Thyroid gland (tissue), 4 donors: Measurements from ENCODE around the gene TBC1D1. TPM values are rescaled to one million over a fixed set of nuclear protein-coding genes. Genes with fewer than 3 reads are reported as not detected.

Experiments used
- DNase-seq, 2 donors: peaks; one replicate each; pipeline ENCODE4 v3.0.0-alpha.2; 2019
- H3K27ac ChIP-seq, 3 donors: fragments of 200-600 bp; sonication (generic); 1 replicate in 2 of 3; 2 replicates in 1 of 3; pipeline ENCODE4 v1.5.1; 2016 to 2019; ENCODE audit warnings: mild to moderate bottlenecking in 1 of 3, moderate library complexity in 1 of 3
- H3K27me3 ChIP-seq: fragments of 200-600 bp; sonication (generic); one replicate; pipeline ENCODE4 v1.5.1; 2019
- H3K36me3 ChIP-seq, 2 donors: fragments of 200-600 bp; sonication (generic); one replicate each; pipeline ENCODE4 v1.5.1; 2016 to 2019
- H3K4me1 ChIP-seq, 2 donors: fragments of 200-600 bp; sonication (generic); one replicate each; pipeline ENCODE4 v1.5.1; 2017 to 2019
- H3K4me3 ChIP-seq, 3 donors: fragments of 200-600 bp; sonication (generic); replicated peaks in 1 of 3; 1 replicate in 2 of 3; 2 replicates in 1 of 3; pipeline ENCODE4 v1.5.1; 2016; ENCODE audit warnings: mild to moderate bottlenecking in 1 of 3
- H3K9me3 ChIP-seq: fragments of 200-600 bp; sonication (generic); one replicate; pipeline ENCODE4 v1.5.1; 2017
- POLR2A ChIP-seq, 2 donors: fragments of 450-650 bp; IDR thresholded peaks; one replicate each; pipeline ENCODE4 v1.6.1; 2017; ENCODE audit warnings: antibody characterized with exemption in 2 of 2, mild to moderate bottlenecking in 2 of 2, moderate library complexity in 1 of 2
- WGBS, 2 donors: methylation state at CpG; one replicate each; pipeline ENCODE4 v1.1.5; 2017; 5-methylcytosine and 5-hydroxymethylcytosine counted together
- intact Hi-C: fragments of 100-400 bp; cut with DNase I; formaldehyde crosslinking; loops from one replicate; pipeline ENCODE4 v1.15.1; 2023
- total RNA-seq, 4 donors: library from RNA; depleted of rRNA; stranded (reverse); fragments of >200 nt; gene quantifications; one replicate each; pipeline ENCODE4 v1.2.3, GENCODE V29; 2016
- TF ChIP-seq, protein P1 (sequence below), 6 experiments: fragments of 200-600 bp in 3 of 6; fragments of 450-650 bp in 3 of 6; sonication (generic) in 3 of 6; IDR thresholded peaks; one replicate each; pipeline ENCODE4 v1.5.1; 2016 to 2019; ENCODE audit warnings: antibody characterized with exemption in 6 of 6, mild to moderate bottlenecking in 2 of 6, inconsistent platforms in 1 of 6, moderate library complexity in 1 of 6

Gene TBC1D1
- total RNA-seq, 4 donors from 2014 or later, result 192 to 284 (median 230) TPM

DNA sequence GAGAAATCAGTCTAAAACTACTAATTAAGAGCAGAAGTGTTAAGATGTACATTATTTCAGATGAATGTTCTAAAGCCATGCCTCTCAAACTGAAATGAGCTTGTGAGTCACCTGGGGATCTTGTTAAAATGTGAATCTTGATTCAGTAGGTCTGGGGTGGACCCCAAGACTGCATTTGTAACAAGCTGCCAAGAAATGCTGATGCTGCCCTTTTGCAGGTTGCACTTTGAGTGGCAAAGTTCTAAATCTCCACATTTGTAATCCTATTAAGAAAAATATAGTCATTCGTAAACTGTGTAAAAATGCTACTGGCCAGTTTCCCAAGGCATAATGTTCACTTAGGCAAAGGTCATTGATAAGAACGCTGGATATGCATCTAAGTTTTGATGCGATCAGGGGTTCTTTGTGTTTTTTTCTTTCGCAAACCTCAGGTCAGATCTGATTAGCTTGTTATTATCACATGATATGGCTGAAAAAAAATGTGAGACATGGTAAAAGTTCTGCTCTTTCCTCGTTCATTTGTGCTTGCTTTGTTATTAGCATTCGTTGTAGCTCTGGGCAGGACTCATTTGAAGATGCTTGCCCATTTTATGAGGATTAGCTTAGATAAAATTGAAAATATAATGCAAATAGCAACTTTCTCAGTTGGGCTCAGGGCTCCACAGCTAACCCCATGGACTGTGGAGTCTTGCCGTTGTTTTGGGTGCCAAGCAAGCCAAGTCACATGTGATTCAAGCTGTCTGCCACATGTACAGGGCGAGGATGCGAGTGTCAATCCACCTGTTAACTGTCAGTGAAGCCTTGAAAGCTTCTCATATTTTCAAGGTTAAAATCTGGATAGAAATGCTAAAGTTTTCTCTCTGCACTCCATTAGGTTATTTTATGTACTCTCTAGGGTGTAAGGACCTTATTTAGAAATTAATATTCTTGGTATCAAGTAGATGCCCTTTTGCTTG is 12.1 kb downstream of the TBC1D1 start:
- Histone ChIP-seq H3K27me3 (no peaks in the 10 kb centered on the region), H3K36me3 (no peaks in the 10 kb centered on the region), H3K4me1 (no peaks in the 10 kb centered on the region), H3K9me3 (no peaks in the 10 kb centered on the region), H3K4me3 (no peak overlapping the region), H3K27ac (no peak overlapping the region)
- intact Hi-C loops, result no loop called here
- TF ChIP-seq, protein P1, sequence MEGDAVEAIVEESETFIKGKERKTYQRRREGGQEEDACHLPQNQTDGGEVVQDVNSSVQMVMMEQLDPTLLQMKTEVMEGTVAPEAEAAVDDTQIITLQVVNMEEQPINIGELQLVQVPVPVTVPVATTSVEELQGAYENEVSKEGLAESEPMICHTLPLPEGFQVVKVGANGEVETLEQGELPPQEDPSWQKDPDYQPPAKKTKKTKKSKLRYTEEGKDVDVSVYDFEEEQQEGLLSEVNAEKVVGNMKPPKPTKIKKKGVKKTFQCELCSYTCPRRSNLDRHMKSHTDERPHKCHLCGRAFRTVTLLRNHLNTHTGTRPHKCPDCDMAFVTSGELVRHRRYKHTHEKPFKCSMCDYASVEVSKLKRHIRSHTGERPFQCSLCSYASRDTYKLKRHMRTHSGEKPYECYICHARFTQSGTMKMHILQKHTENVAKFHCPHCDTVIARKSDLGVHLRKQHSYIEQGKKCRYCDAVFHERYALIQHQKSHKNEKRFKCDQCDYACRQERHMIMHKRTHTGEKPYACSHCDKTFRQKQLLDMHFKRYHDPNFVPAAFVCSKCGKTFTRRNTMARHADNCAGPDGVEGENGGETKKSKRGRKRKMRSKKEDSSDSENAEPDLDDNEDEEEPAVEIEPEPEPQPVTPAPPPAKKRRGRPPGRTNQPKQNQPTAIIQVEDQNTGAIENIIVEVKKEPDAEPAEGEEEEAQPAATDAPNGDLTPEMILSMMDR (IDR thresholded peaks at IDR 0.05), result no peak
- TF ChIP-seq POLR2A (IDR thresholded peaks at IDR 0.05), result no peak
- DNase-seq, result no peak
- 87 to 89% methylated on average over 9 of the region's 9 CpGs for WGBS, 2 donors

DNA sequence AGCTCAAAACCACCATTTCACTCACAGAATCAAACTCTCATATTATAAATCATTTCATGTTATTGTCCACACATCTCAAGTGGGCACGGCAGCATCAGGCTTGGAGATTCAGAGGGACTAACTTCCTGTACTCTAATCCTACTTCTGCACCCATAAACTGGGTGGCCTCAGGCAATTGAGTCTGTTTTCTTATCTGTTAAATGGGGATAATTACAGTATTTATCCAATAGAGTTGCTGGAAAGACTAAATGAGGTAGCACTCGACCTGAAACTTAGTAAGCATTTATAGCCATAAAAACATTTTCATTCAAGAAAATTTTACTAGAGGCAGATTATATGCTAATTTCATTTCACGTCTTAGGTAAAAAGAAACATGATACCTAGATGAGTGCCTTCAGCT is 13.0 kb downstream of the TBC1D1 start:
- no peak overlapping the region for H3K27ac ChIP-seq
- WGBS, 2 donors, result 91 to 93% methylated on average over 3 of the region's 3 CpGs

DNA sequence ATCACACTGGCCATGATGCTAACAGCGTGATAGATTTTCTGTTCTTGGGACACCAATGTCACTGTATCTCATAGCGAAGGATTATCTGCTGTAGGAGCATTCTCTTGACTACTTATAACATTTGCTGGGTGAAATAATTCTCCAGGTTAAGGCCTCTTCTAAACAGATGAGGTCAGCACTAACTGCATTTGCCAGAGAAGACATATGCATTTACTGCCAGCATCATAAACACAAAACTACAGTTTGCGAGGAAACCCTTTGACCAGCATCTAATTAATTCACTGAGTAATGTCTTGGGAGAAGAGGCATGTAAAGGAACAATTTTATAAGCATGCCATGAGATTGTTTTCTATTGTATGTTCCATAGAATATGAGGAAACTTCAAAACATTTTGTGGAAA is 13.9 kb downstream of the TBC1D1 start:
- no peak for DNase-seq
- intact Hi-C loops, result no loop called here
- H3K36me3 ChIP-seq, result no peaks in the 10 kb centered on the region
- no peak overlapping the region for H3K4me3 ChIP-seq
- H3K4me1 ChIP-seq, result peaks cover 0 to 11% of the 10 kb centered on the region in 2 donors
- no peak overlapping the region for H3K27ac ChIP-seq
- no peaks in the 10 kb centered on the region for H3K27me3 ChIP-seq
- WGBS, 2 donors, result 95 to 99% methylated on average over 3 of the region's 3 CpGs
- no peaks in the 10 kb centered on the region for H3K9me3 ChIP-seq
- TF ChIP-seq, protein P1 (IDR thresholded peaks at IDR 0.05), result no peak
- TF ChIP-seq POLR2A (IDR thresholded peaks at IDR 0.05), result no peak

More for the DNA sequence above, 13.0 kb downstream of the TBC1D1 start:
- no peak for DNase-seq
- Histone ChIP-seq H3K4me1 (peaks cover 0 to 3% of the 10 kb centered on the region in 2 donors), H3K9me3 (no peaks in the 10 kb centered on the region), H3K27me3 (no peaks in the 10 kb centered on the region), H3K36me3 (no peaks in the 10 kb centered on the region), H3K4me3 (no peak overlapping the region)
- intact Hi-C loops, result no loop called here
- TF ChIP-seq, protein P1 (IDR thresholded peaks at IDR 0.05), result no peak
- no peak for TF ChIP-seq POLR2A (IDR thresholded peaks at IDR 0.05)

DNA sequence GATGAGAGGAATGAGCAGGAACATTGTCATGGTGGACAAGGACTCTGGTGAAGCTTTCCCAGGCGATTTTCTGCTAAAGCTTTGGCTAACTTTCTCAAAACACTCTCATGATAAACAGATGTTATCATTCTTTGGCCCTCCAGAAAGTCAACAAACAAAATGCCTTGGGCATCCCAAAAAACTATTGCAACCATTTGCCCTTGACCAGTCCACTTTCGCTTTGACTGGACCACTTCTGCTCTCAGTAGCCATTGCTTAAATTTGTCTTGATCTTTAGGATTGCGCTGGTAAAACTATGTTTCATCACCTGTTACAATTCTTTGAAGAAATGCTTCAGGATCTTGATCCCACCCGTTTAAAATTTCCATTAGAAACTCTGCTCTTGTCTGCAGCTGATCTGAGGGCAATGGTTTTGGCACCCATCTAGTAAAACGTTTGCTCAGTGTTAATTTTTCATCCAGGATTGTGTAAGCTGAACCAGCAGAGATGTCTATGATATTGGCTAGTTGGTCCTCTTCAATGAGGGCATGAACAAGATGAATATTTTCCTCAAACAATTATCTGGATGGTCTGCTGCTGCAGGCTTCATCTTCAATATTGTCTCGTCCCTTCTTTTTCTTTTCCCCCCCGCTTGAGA is 14.8 kb downstream of the TBC1D1 start:
- Histone ChIP-seq H3K4me1 (peaks cover 0 to 15% of the 10 kb centered on the region in 2 donors), H3K27ac (no peak overlapping the region)

More for the DNA sequence above, 14.8 kb downstream of the TBC1D1 start:
- TF ChIP-seq, protein P1 (IDR thresholded peaks at IDR 0.05), result no peak
- TF ChIP-seq POLR2A (IDR thresholded peaks at IDR 0.05), result no peak
- WGBS, 2 donors, result 87 to 90% methylated on average over 7 of the region's 7 CpGs
- H3K36me3 ChIP-seq, result no peaks in the 10 kb centered on the region
- H3K9me3 ChIP-seq, result no peaks in the 10 kb centered on the region
- H3K4me3 ChIP-seq, result no peak overlapping the region
- no peak for DNase-seq
- intact Hi-C loops, result no loop called here
- H3K27me3 ChIP-seq, result no peaks in the 10 kb centered on the region
